Upper lobe of left lung (tissue), 6 donors: Measurements from ENCODE around the gene STAT5B. TPM values are rescaled to one million over a fixed set of nuclear protein-coding genes. Genes with fewer than 3 reads are reported as not detected.

Source experiments
- ATAC-seq, 2 donors: fragments of 200-7000 bp; cut with Tn5 transposase; one replicate each; pipeline ENCODE4 v1.9.1; 2022; ENCODE audit warnings: mild to moderate bottlenecking in 2 of 2, moderate library complexity in 2 of 2; ENCODE audit not compliant: low FRiP score in 2 of 2
- DNase-seq, 2 donors: peaks; one replicate each; pipeline ENCODE4 v3.0.0-alpha.2; 2019 to 2020
- H3K27ac ChIP-seq, 4 donors: fragments of 200-600 bp; sonication (generic); one replicate each; pipeline ENCODE4 v1.5.1; 2016 to 2019
- H3K27me3 ChIP-seq, 4 donors: fragments of 200-600 bp; sonication (generic); one replicate each; pipeline ENCODE4 v1.5.1; 2017 to 2019
- H3K36me3 ChIP-seq, 4 donors: fragments of 200-600 bp; sonication (generic); one replicate each; pipeline ENCODE4 v1.5.1; 2016 to 2019
- H3K4me1 ChIP-seq, 4 donors: fragments of 200-600 bp; sonication (generic); one replicate each; pipeline ENCODE4 v1.5.1; 2018 to 2019
- H3K4me3 ChIP-seq, 4 donors: fragments of 200-600 bp; sonication (generic); one replicate each; pipeline ENCODE4 v1.5.1; 2017 to 2019; ENCODE audit warnings: mild to moderate bottlenecking in 2 of 4, moderate library complexity in 1 of 4
- H3K9me3 ChIP-seq, 4 donors: fragments of 200-600 bp; sonication (generic); one replicate each; pipeline ENCODE4 v1.5.1; 2018 to 2019
- EP300 ChIP-seq, 4 donors: sonication (generic); formaldehyde crosslinking; IDR thresholded peaks; one replicate each; pipeline ENCODE4 v1.5.1; 2017; ENCODE audit warnings: antibody characterized with exemption in 4 of 4, control low read depth in 2 of 4
- POLR2A ChIP-seq, 4 donors: fragments of 450-650 bp; IDR thresholded peaks; one replicate each; pipeline ENCODE4 v1.5.1; 2016 to 2017; ENCODE audit warnings: antibody characterized with exemption in 4 of 4, mild to moderate bottlenecking in 2 of 4
- POLR2AphosphoS5 ChIP-seq, 2 donors: sonication (generic); formaldehyde crosslinking; IDR thresholded peaks; one replicate each; pipeline ENCODE4 v1.5.1; 2017; ENCODE audit warnings: antibody characterized with exemption in 2 of 2
- WGBS, 2 donors: methylation state at CpG; one replicate each; pipeline ENCODE4 v1.1.5; 2017 to 2018; 5-methylcytosine and 5-hydroxymethylcytosine counted together
- total RNA-seq, 6 donors: library from RNA; depleted of rRNA in 4 of 6; stranded (reverse); fragments of >200 nt in 4 of 6; gene quantifications; one replicate each; pipeline versions ENCODE4 v1.1.0 to v1.2.1, GENCODE V29; 2016 to 2021
- TF ChIP-seq, protein P1 (sequence below), 6 experiments: fragments of 450-650 bp in 4 of 6; fragments of 200-600 bp in 2 of 6; sonication (generic) in 2 of 6; IDR thresholded peaks; one replicate each; pipeline ENCODE4 v1.5.1; 2016 to 2019; ENCODE audit warnings: antibody characterized with exemption in 6 of 6
- donor health status: DM: no; HTN: no; CAD: no; lungs with moderate emphysema.
- donor health status: DM: no; HTN: yes; CAD: no; lungs with severe emphysema.

The STAT5B gene
- total RNA-seq, 6 donors from 2014 or later: 48.6 to 115 (median 66.3) TPM

DNA sequence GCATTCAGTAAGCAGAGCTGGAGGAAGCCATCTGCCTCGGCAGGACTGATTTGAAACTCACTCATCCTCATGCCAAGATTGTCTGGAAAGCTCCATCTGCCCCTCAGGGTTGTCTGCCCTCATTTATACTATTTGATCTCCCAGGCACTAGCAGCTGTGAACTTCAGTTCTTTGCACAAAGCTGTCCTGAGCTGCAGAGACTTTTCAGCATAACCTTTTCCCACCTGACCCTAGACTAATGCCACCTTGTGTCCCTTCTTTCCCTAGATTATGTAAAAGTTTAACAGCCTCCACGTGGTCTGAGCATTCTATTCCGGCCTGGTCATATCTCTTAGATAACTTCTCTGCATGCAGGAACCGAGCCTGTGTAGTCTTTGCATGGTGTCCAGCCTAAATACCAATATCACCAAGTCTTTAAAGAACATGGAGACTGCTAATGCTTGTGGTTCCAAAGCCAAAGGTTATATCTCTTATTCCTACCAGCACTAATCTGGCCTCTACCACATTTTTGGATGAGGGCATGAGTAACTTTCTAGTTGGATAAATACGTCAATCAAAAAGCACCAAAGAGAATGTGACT, 41.2 kb upstream of the STAT5B start:
- Histone ChIP-seq H3K27me3 (no peaks in the 10 kb centered on the region), H3K9me3 (no peaks in the 10 kb centered on the region), H3K27ac (peak overlapping the region in 1 of 4 donors; percentile 87), H3K4me1 (peaks cover 26 to 50% (median 41%) of the 10 kb centered on the region in 4 donors), H3K4me3 (no peak overlapping the region), H3K36me3 (peaks cover 35 to 98% (median 81%) of the 10 kb centered on the region in 4 donors)
- TF ChIP-seq, protein P1, sequence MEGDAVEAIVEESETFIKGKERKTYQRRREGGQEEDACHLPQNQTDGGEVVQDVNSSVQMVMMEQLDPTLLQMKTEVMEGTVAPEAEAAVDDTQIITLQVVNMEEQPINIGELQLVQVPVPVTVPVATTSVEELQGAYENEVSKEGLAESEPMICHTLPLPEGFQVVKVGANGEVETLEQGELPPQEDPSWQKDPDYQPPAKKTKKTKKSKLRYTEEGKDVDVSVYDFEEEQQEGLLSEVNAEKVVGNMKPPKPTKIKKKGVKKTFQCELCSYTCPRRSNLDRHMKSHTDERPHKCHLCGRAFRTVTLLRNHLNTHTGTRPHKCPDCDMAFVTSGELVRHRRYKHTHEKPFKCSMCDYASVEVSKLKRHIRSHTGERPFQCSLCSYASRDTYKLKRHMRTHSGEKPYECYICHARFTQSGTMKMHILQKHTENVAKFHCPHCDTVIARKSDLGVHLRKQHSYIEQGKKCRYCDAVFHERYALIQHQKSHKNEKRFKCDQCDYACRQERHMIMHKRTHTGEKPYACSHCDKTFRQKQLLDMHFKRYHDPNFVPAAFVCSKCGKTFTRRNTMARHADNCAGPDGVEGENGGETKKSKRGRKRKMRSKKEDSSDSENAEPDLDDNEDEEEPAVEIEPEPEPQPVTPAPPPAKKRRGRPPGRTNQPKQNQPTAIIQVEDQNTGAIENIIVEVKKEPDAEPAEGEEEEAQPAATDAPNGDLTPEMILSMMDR (IDR thresholded peaks at IDR 0.05): no peak
- TF ChIP-seq POLR2AphosphoS5 (IDR thresholded peaks at IDR 0.05) (no peak), EP300 (IDR thresholded peaks at IDR 0.05) (no peak), POLR2A (IDR thresholded peaks at IDR 0.05) (no peak)
- no peak for ATAC-seq
- 76 to 80% methylated on average over 5 of the region's 5 CpGs for WGBS, 2 donors
- no peak for DNase-seq

DNA sequence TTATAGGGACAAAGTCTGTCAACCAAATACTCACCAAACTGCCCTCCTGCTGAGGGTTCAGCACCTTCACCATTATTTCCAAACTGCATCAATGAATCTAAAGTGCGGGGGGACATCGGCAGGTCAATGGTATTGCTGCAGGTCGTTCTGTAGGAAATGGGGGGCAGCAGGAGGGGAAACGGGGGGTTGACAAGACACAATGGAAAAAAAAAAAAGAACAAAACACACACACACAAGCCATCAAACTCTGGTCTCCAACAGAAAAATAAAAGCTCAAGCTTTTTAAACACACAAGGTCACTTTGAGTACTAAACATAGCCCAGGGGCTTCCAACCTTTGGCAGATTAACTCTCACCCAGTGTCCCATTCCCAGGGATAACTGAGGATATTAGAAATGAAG, 40.6 kb upstream of the STAT5B start:
- H3K4me3 ChIP-seq: no peak overlapping the region
- TF ChIP-seq POLR2AphosphoS5 (IDR thresholded peaks at IDR 0.05) (no peak), POLR2A (IDR thresholded peaks at IDR 0.05) (no peak), EP300 (IDR thresholded peaks at IDR 0.05) (no peak)
- TF ChIP-seq, protein P1 (IDR thresholded peaks at IDR 0.05): no peak
- no peaks in the 10 kb centered on the region for H3K27me3 ChIP-seq
- H3K9me3 ChIP-seq: no peaks in the 10 kb centered on the region
- peaks cover 29 to 93% (median 75%) of the 10 kb centered on the region in 4 donors for H3K36me3 ChIP-seq
- WGBS, 2 donors: 81 to 83% methylated on average over 4 of the region's 4 CpGs
- H3K4me1 ChIP-seq: peaks cover 32 to 54% (median 46%) of the 10 kb centered on the region in 4 donors
- no peak for DNase-seq
- no peak for ATAC-seq
- H3K27ac ChIP-seq: peak overlapping the region in 1 of 4 donors; percentile 87

DNA sequence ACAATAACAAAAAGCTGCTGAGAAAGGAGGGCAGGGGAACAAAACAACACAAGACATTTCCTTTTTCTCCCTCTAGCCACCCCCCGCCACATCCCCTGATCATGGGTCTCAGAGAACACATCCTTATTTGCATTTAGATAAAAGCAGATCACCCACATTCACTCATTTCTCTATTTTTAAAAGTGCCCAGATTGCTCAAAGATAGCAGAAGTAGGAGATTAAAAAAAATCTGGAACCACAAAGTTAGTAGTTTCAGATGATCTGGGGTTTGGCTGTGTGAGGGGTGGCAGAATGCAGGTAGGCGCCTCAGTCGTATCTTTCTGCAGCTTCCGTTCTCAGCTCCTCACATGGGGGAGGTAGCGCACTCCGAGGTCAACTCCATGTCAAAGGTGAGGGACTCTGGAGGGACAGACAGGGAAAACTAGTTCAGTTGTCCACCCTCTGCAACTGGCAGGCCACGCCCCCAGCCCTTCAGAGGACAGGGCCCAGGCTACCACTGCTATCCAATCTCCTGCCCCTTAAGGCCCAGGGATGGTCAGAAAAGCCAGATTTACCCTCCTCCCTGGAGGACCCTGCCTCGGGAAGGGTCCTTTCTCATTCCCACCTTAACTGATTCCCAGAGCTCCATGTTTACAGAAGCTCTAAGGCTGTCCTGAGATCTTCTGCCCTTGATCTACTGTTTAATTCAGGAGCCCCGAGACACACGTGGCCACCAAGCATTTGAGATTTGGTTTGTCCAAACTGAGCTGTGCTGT, 39.4 kb upstream of the STAT5B start:
- peaks cover 28 to 90% (median 73%) of the 10 kb centered on the region in 4 donors for H3K36me3 ChIP-seq
- no peak overlapping the region for H3K4me3 ChIP-seq
- WGBS, 2 donors: 79 to 86% methylated on average over 9 to 10 of the region's 10 CpGs
- H3K27ac ChIP-seq: peak overlapping the region; percentile 42 to 80 (median 61)
- no peaks in the 10 kb centered on the region for H3K9me3 ChIP-seq
- no peak for TF ChIP-seq POLR2AphosphoS5 (IDR thresholded peaks at IDR 0.05)
- TF ChIP-seq EP300 (IDR thresholded peaks at IDR 0.05): no peak
- TF ChIP-seq, protein P1 (IDR thresholded peaks at IDR 0.05): no peak
- TF ChIP-seq POLR2A (IDR thresholded peaks at IDR 0.05): no peak
- H3K27me3 ChIP-seq: no peaks in the 10 kb centered on the region
- DNase-seq: no peak
- no peak for ATAC-seq
- H3K4me1 ChIP-seq: peaks cover 43 to 55% (median 53%) of the 10 kb centered on the region in 4 donors

DNA sequence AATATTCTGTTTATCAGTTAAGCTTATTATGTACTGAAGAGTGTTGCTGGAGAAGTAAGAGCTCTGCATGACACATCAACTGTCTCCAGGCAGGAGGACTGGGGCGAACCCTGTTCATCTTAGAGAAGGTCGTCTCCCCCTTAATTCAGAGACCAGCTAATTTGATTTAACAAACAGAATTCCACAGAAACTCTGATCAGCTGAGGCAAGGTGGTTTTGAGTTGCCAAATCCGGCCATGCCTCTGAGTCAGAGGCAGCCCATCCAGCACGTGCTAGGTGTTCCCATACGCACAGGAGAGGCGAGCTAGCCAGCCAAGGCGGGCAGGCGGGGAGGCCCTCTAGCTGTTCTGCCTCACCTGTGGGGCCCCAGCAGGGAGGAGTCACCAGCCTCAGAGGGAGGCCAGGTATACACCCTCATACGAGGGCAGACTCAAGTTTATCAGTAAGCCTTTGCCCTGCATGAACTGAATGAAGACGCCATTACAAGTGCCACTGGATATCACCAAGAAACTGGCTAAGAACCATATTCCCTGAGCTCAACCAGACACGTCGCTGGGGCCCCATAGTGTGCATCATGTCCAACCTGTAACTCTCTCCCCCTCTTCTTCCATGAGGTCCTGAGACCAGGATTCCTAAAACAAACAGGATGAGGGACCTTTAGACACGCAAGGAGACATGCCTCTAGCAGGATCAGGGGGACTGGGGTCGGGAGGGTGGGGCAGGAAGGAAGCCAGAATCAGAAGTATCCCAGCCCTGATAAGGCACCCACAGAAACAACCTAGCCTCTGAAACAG, 37.8 kb upstream of the STAT5B start:
- Histone ChIP-seq H3K36me3 (peaks cover 28 to 91% (median 72%) of the 10 kb centered on the region in 4 donors), H3K4me3 (no peak overlapping the region), H3K9me3 (no peaks in the 10 kb centered on the region), H3K27ac (peak overlapping the region in 3 of 4 donors; percentile 44 to 80 (median 62)), H3K27me3 (no peaks in the 10 kb centered on the region), H3K4me1 (peaks cover 37 to 54% (median 52%) of the 10 kb centered on the region in 4 donors)
- DNase-seq (peak in 1 of 2 donors; percentile 39), ATAC-seq (no peak)
- WGBS, 2 donors: 76 to 79% methylated on average over 6 to 14 of the region's 14 CpGs
- TF ChIP-seq POLR2AphosphoS5 (IDR thresholded peaks at IDR 0.05) (no peak), EP300 (IDR thresholded peaks at IDR 0.05) (no peak), POLR2A (IDR thresholded peaks at IDR 0.05) (no peak)
- TF ChIP-seq, protein P1 (IDR thresholded peaks at IDR 0.05): no peak
